Activated CD4-positive, alpha-beta T cell treated with anti-CD3 and anti-CD28 coated beads, Interleukin-2, amount 50 U/mL, for 16 hours (primary cell): ENCODE data around the gene NOD2.

ENCODE experiments used
- DNase-seq: peaks from one replicate; pipeline ENCODE4 v3.0.0-alpha.2; 2020

NOD2 gene

DNA sequence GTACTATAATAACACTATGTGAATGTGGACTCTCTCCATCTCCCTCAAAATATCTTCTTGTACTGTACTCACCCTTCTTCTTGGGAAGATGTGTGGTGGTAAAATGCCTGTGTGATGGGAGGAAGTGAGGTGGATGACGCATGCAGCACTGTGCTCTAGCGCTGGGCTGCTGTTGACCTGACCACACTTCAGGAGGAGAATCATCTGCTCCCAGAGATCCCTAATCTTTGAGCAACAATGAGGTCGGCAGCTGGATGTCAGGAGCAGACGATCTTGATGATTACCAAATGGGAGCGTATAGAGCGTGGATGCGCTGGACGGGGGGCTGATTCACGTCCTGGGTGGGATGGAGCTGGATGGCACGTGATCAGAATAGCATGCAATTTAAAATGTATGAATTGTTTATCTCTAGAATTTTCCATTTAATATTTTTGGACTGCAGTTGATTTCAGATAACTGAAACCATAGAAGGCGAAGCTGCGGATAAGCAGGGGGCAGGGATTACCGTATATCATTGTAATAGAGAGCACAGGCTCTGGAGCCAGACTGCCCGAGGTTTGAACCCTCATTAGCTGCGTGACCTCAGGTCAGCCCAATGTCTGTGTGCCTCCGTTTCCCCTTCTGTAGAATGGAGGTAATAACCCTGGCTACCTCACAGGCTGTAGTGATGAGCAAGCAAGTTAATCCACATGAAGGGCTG lies 24.8 kb downstream of the NOD2 start:
- DNase-seq, result no peak

DNA sequence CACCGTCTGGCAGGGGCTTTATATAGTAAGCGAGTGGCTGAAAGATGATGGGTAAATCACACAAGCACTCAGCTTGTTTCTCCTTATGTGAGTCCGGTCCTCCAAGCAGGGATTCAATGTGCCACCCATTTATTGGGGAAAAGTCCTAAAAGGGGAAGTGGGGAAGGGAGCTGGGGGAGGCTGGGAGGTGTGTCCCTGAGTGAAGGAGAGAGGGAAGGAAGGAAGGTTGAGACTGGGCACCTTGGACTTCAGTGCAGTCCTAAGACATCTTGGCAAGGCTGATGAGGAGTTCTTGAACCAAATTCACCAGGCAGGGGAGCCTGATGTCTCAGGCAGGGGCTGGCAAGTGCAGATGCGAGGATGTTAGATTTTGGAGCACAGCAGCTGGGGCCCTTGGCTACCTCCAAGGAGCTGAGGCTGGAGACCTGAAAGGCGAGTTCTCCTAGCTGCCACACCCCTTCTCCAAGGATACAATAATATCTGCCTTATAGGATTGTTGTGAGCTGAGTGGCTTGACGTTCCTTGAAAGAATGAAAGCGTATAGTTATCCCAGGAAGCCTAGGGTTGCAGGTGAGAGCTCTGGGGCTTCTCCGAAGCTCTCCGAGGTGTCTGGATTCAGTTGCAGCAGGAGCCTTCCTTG lies 25.5 kb downstream of the NOD2 start:
- no peak for DNase-seq

- no peak for DNase-seq
Measured at GRCh38 chr16:50719401-50720337, 26.3 kb downstream of the NOD2 start.

GRCh38 chr16:50721549-50722404 lies 28.4 kb downstream of the NOD2 start:
- DNase-seq, result no peak

DNA sequence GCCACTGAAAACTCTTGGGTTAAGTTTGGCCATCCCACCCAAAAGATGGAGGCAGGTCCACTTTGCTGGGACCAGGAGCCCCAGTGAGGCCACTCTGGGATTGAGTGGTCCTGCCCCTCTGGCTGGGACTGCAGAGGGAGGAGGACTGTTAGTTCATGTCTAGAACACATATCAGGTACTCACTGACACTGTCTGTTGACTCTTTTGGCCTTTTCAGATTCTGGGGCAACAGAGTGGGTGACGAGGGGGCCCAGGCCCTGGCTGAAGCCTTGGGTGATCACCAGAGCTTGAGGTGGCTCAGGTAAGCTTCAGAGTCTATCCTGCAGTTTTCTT lies 29.0 kb downstream of the NOD2 start:
- DNase-seq, result no peak

- no peak for DNase-seq
Measured at GRCh38 chr16:50722960-50723359, 29.6 kb downstream of the NOD2 start.

DNA sequence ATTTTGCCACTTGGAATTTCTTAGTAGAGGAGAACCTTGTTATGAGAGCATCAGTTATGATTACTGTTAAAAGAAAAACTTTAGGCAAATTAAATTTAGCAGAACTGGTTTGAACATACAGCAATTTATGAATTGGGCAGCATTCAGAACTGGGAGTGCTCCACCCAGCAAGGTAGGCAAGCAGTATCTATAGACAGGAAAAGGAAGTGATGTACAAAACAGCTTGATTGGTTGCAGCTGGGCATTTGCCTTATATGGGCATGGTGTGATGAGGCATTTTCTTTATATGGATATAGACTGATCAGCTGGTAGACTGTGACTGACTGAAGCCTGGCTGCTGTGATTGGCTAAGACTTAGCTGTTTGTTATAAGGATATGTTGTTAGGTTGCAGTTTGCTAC lies 30.9 kb downstream of the NOD2 start:
- DNase-seq, result no peak

GRCh38 chr16:50731130-50731988 lies 38.0 kb downstream of the NOD2 start:
- no peak for DNase-seq

DNA sequence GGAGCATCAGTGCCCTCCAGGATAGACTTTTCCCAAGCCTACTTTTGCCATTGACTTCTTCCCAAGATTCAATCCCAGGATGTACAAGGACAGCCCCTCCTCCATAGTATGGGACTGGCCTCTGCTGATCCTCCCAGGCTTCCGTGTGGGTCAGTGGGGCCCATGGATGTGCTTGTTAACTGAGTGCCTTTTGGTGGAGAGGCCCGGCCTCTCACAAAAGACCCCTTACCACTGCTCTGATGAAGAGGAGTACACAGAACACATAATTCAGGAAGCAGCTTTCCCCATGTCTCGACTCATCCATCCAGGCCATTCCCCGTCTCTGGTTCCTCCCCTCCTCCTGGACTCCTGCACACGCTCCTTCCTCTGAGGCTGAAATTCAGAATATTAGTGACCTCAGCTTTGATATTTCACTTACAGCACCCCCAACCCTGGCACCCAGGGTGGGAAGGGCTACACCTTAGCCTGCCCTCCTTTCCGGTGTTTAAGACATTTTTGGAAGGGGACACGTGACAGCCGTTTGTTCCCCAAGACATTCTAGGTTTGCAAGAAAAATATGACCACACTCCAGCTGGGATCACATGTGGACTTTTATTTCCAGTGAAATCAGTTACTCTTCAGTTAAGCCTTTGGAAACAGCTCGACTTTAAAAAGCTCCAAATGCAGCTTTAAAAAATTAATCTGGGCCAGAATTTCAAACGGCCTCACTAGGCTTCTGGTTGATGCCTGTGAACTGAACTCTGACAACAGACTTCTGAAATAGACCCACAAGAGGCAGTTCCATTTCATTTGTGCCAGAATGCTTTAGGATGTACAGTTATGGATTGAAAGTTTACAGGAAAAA lies 38.8 kb downstream of the NOD2 start:
- DNase-seq, result no peak

DNA sequence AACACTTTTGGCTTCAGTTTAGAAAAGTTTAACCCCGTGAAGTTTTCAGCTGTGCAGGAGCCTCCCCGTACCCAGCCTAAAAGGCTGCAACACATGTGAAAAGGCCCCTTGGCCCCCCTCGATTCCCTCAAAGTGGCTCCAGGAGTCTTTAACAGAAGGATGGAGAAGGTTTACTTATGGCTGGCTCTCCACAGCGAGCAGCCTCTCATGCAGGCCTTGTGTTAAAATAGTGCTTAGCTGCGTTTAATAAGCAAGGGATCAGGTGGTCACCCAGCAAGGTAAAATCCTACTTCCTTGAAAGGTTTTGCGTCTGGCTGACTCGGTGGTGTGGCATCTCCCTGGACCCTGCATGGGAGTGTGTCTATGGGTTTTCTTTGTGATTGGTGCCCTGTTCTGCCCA lies 40.1 kb downstream of the NOD2 start:
- no peak for DNase-seq

- DNase-seq, result no peak
Measured at GRCh38 chr16:50735629-50736122, 42.3 kb downstream of the NOD2 start.

DNA sequence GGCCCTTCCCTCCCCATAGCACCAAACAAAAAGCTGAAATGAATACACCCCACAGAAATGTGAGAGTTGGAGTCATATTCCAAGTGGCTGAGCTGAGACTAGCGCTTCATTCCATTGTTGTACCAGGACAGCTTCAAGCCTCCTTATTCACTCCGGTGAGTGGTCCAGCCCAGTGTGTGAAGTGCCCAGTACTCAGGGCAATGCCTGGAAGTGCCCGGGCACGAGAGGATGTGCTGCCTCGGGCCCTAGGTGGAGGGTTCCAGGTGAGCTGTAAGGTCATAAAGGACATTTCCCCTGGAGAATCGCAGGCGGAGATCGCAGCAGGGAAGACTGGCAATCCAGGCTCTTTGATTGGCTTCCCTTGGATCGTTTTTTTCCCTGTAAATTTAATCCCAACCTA lies 43.0 kb downstream of the NOD2 start:
- DNase-seq, result no peak

- no peak for DNase-seq
Measured at GRCh38 chr16:50737420-50737959, 44.1 kb downstream of the NOD2 start.

- DNase-seq, result no peak
Measured at GRCh38 chr16:50739031-50739430, 45.6 kb downstream of the NOD2 start.

- DNase-seq, result no peak
Measured at GRCh38 chr16:50740736-50741135, 47.3 kb downstream of the NOD2 start.

- no peak for DNase-seq
Measured at GRCh38 chr16:50741225-50741780, 47.9 kb downstream of the NOD2 start.

DNA sequence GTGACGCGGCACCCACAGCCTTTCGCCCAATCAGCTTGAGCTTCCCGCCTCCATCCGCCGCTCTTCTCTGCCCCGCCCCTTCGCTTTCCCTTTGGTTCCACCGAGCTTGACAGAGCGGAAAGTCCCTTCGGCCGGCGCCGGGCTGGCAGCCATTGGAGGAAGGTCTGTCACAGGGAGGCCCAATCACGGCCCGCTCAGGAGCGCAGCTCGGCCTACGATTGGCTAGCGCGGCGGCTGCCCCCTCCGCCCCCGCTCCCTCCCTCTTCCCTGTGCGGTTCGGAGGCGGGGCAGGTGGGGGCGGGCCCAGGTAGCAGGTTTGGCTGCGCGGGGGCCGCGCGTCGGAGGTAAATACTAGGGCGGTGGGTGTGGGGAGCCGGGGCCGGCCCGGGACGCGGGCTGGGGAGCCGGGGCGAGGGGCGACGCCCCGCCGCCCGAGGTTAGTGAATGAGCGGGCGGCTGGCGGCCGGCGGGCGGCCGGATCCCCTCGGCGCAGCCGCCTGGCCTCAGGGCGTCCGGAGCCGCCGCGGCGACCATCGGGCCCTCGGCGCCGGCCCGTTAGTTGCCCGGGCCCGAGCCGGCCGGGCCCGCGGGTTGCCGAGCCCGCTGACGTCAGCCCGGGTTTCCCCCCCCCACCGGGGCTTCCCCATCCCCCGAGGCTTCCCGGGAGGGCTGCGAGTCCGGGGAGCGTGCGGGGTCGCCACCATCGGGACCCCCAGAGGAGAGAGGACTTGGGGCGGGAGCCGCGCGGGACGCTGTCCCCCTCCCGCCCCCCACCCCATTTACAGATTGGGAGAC lies 48.6 kb downstream of the NOD2 start, which contains the start of gene CYLD:
CYLD (plus strand) TSS at position 306 of the 795 bp plus-strand sequence. CDS start 7,613 bp downstream, outside the sequence.
- DNase-seq, result peak; percentile 100

GRCh38 chr16:50742576-50743200 lies 49.3 kb downstream of the NOD2 start:
- DNase-seq, result no peak
